Liver (tissue), 9 donors: ENCODE measurements around the gene SSBP2. TPM values are rescaled to one million over a fixed set of nuclear protein-coding genes. Genes with fewer than 3 reads are reported as not detected.

Experiments used
- DNase-seq: peaks from one replicate; pipeline ENCODE4 v3.0.0-alpha.2; 2017; ENCODE audit warnings: low spot score
- H3K27ac ChIP-seq, 2 donors: one replicate each; pipeline ENCODE4 v1.7.0; 2013; ENCODE audit warnings: inconsistent platforms in 2 of 2, low read length in 2 of 2, control low read depth in 1 of 2, low read depth in 1 of 2, mild to moderate bottlenecking in 1 of 2
- H3K27me3 ChIP-seq, 4 donors: one replicate each; pipeline versions ENCODE4 v1.6.1 to v1.7.0; 2013; ENCODE audit warnings: low read length in 3 of 4, inconsistent platforms in 1 of 4, mild to moderate bottlenecking in 1 of 4, moderate library complexity in 1 of 4; ENCODE audit not compliant: control insufficient read depth in 4 of 4, insufficient read depth in 4 of 4
- H3K36me3 ChIP-seq, 4 donors: one replicate each; pipeline versions ENCODE4 v1.6.1 to v1.7.0; 2013; ENCODE audit warnings: low read length in 3 of 4, mild to moderate bottlenecking in 3 of 4, low read depth in 1 of 4, moderate library complexity in 1 of 4; ENCODE audit not compliant: control insufficient read depth in 4 of 4, insufficient read depth in 3 of 4
- H3K4me1 ChIP-seq, 4 donors: one replicate each; pipeline versions ENCODE4 v1.6.1 to v1.7.0; 2013; ENCODE audit warnings: low read length in 3 of 4, mild to moderate bottlenecking in 3 of 4, moderate library complexity in 1 of 4; ENCODE audit not compliant: control insufficient read depth in 4 of 4, insufficient read depth in 4 of 4
- H3K4me3 ChIP-seq, 3 donors: one replicate each; pipeline versions ENCODE4 v1.6.1 to v1.7.0; 2013; ENCODE audit warnings: low read length in 3 of 3, control low read depth in 1 of 3, low read depth in 1 of 3, mild to moderate bottlenecking in 1 of 3
- H3K9ac ChIP-seq, 2 donors: one replicate each; pipeline ENCODE4 v1.7.0; 2013; ENCODE audit warnings: low read length in 2 of 2, mild to moderate bottlenecking in 2 of 2, moderate library complexity in 2 of 2, control low read depth in 1 of 2, low read depth in 1 of 2
- H3K9me3 ChIP-seq, 4 donors: one replicate each; pipeline versions ENCODE4 v1.6.1 to v1.7.0; 2013; ENCODE audit warnings: low read length in 3 of 4; ENCODE audit not compliant: control insufficient read depth in 4 of 4
- ATF3 ChIP-seq: IDR thresholded peaks from 2 replicates; pipeline ENCODE4 v1.6.1; 2016; ENCODE audit warnings: antibody characterized with exemption
- CTCF ChIP-seq: fragments of 150-350 bp; IDR thresholded peaks from 2 replicates; pipeline ENCODE4 v1.5.1; 2017; ENCODE audit warnings: improper control_type of control experiment, low read depth, low read length; ENCODE audit not compliant: missing input control
- EGR1 ChIP-seq, 2 donors: IDR thresholded peaks; 2 replicates each; pipeline ENCODE4 v1.6.1; 2016 to 2018; ENCODE audit warnings: antibody characterized with exemption in 2 of 2, low read depth in 2 of 2
- FOXA1 ChIP-seq: IDR thresholded peaks from 2 replicates; pipeline ENCODE4 v1.6.1; 2016; ENCODE audit warnings: antibody characterized with exemption
- FOXA2 ChIP-seq: IDR thresholded peaks from 2 replicates; pipeline ENCODE4 v1.6.1; 2016; ENCODE audit warnings: antibody characterized with exemption
- GABPA ChIP-seq, 2 donors: IDR thresholded peaks in 1 of 2; conservative IDR thresholded peaks in 1 of 2; 2 replicates each; pipeline ENCODE4 v1.6.1; 2016; ENCODE audit warnings: antibody characterized with exemption in 2 of 2, mild to moderate bottlenecking in 1 of 2, moderate library complexity in 1 of 2
- HNF4A ChIP-seq, 2 donors: conservative IDR thresholded peaks; 2 replicates each; pipeline ENCODE4 v1.6.1; 2016; ENCODE audit warnings: antibody characterized with exemption in 2 of 2, mild to moderate bottlenecking in 2 of 2
- HNF4G ChIP-seq: IDR thresholded peaks from 2 replicates; pipeline ENCODE4 v1.6.1; 2016; ENCODE audit warnings: antibody characterized with exemption
- JUND ChIP-seq, 2 donors: IDR thresholded peaks; 2 replicates each; pipeline ENCODE4 v1.6.1; 2016; ENCODE audit warnings: antibody characterized with exemption in 2 of 2
- MAX ChIP-seq: IDR thresholded peaks from 2 replicates; pipeline ENCODE4 v1.6.1; 2016; ENCODE audit warnings: antibody characterized with exemption
- NR2F2 ChIP-seq: IDR thresholded peaks from 2 replicates; pipeline ENCODE4 v1.6.1; 2016; ENCODE audit warnings: antibody characterized with exemption
- RAD21 ChIP-seq, 2 donors: IDR thresholded peaks; 2 replicates each; pipeline ENCODE4 v1.6.1; 2016; ENCODE audit warnings: antibody characterized with exemption in 2 of 2, mild to moderate bottlenecking in 2 of 2
- REST ChIP-seq: IDR thresholded peaks from 2 replicates; pipeline ENCODE4 v1.6.1; 2016; ENCODE audit warnings: antibody characterized with exemption, mild to moderate bottlenecking
- RXRA ChIP-seq, 2 donors: IDR thresholded peaks; 2 replicates each; pipeline ENCODE4 v1.6.1; 2017 to 2018; ENCODE audit warnings: antibody characterized with exemption in 2 of 2, mild to moderate bottlenecking in 1 of 2
- SP1 ChIP-seq: IDR thresholded peaks from 2 replicates; pipeline ENCODE4 v1.6.1; 2018; ENCODE audit warnings: antibody characterized with exemption, mild to moderate bottlenecking
- TAF1 ChIP-seq: conservative IDR thresholded peaks from 2 replicates; pipeline ENCODE4 v1.6.1; 2016; ENCODE audit warnings: antibody characterized with exemption, mild to moderate bottlenecking
- YY1 ChIP-seq: IDR thresholded peaks from 2 replicates; pipeline ENCODE4 v1.6.1; 2016; ENCODE audit warnings: antibody characterized with exemption, mild to moderate bottlenecking
- ZBTB33 ChIP-seq: IDR thresholded peaks from 2 replicates; pipeline ENCODE4 v1.6.1; 2016; ENCODE audit warnings: antibody characterized with exemption
- WGBS: extraction: QIAGEN DNeasy Blood & Tissue Kit; methylation state at CpG from one replicate; pipeline ENCODE4 v1.1.7; 2013; 5-methylcytosine and 5-hydroxymethylcytosine counted together
- polyA plus RNA-seq, 2 donors: library from polyadenylated mRNA; stranded (reverse) in 1 of 2; unstranded in 1 of 2; fragments of 200-250 nt in 1 of 2; fragments of >200 nt in 1 of 2; fragmentation: Nextera tagmentation in 1 of 2; extraction: Ambion mirVana in 1 of 2; gene quantifications; one replicate each; pipeline versions ENCODE4 v1.2.1 to v1.2.3, GENCODE V29; 2013 to 2015
- total RNA-seq, 2 donors: library from RNA; depleted of rRNA; stranded (reverse); fragments of >200 nt; gene quantifications; one replicate each; pipeline ENCODE4 v1.2.3, GENCODE V29; 2014
- donor health status: healthy.
- donor health status: healthy.
- donor health status: healthy.
- donor health status: healthy.
- donor health status: healthy.

The SSBP2 gene
- total and polyA plus RNA-seq, 4 donors = 2.2 to 10.1 (median 4.1) TPM

GRCh38 chr5:81776258-81776657, 25.4 kb upstream of the SSBP2 start (continued):
- TF ChIP-seq NR2F2 = no peak
- no peak for TF ChIP-seq YY1
- no peak for TF ChIP-seq RAD21 (IDR thresholded peaks at IDR 0.05)

- H3K9me3 ChIP-seq = no peaks in the 10 kb centered on the region
- H3K27ac ChIP-seq = no peak overlapping the region
- no peak overlapping the region for H3K4me3 ChIP-seq
- no peak for DNase-seq
- H3K36me3 ChIP-seq = no peaks in the 10 kb centered on the region
- H3K9ac ChIP-seq = no peak overlapping the region
- WGBS = 83% methylated on average over 2 of the region's 2 CpGs
- peaks cover 0 to 12% (median 3%) of the 10 kb centered on the region in 4 donors for H3K4me1 ChIP-seq
- no peaks in the 10 kb centered on the region for H3K27me3 ChIP-seq
- TF ChIP-seq YY1 (no peak), RAD21 (IDR thresholded peaks at IDR 0.05) (no peak), JUND (IDR thresholded peaks at IDR 0.05) (no peak), FOXA1 (no peak), HNF4A (conservative IDR thresholded peaks at IDR 0.05) (no peak), EGR1 (IDR thresholded peaks at IDR 0.05; ENCODE audit: low read depth in 2 of 2) (no peak)
Measured at GRCh38 chr5:81774374-81774773, 23.5 kb upstream of the SSBP2 start.

- TF ChIP-seq TAF1 = no peak
- TF ChIP-seq HNF4G = no peak
- 92% methylated on average over 7 of the region's 7 CpGs for WGBS
Measured at GRCh38 chr5:81773574-81773973, 22.7 kb upstream of the SSBP2 start.

GRCh38 chr5:81773161-81773560, 22.3 kb upstream of the SSBP2 start:
- WGBS = 97% methylated on average over 3 of the region's 3 CpGs
- Histone ChIP-seq H3K27ac (no peak overlapping the region), H3K4me1 (peaks cover 0 to under 1% (median 0%) of the 10 kb centered on the region in 4 donors), H3K4me3 (no peak overlapping the region), H3K9me3 (no peaks in the 10 kb centered on the region), H3K36me3 (no peaks in the 10 kb centered on the region), H3K9ac (no peak overlapping the region), H3K27me3 (no peaks in the 10 kb centered on the region)
- no peak for DNase-seq
- no peak for TF ChIP-seq RAD21 (IDR thresholded peaks at IDR 0.05)
- no peak for TF ChIP-seq ATF3
- TF ChIP-seq HNF4G = no peak
- no peak for TF ChIP-seq YY1
- no peak for TF ChIP-seq HNF4A (conservative IDR thresholded peaks at IDR 0.05)
- no peak for TF ChIP-seq CTCF
- TF ChIP-seq GABPA (IDR thresholded peaks at IDR 0.05 in 1 of 2, conservative IDR thresholded peaks at IDR 0.05 in 1 of 2) = no peak
- TF ChIP-seq EGR1 (IDR thresholded peaks at IDR 0.05; ENCODE audit: low read depth in 2 of 2) = no peak
- no peak for TF ChIP-seq MAX
- no peak for TF ChIP-seq ZBTB33
- TF ChIP-seq JUND (IDR thresholded peaks at IDR 0.05) = no peak
- TF ChIP-seq REST = no peak
- no peak for TF ChIP-seq RXRA (IDR thresholded peaks at IDR 0.05)
- TF ChIP-seq TAF1 = no peak
- no peak for TF ChIP-seq FOXA1
- no peak for TF ChIP-seq SP1
- no peak for TF ChIP-seq FOXA2
- no peak for TF ChIP-seq NR2F2

More at GRCh38 chr5:81773574-81773973, 22.7 kb upstream of the SSBP2 start:
- H3K36me3 ChIP-seq = no peaks in the 10 kb centered on the region
- H3K9me3 ChIP-seq = no peaks in the 10 kb centered on the region
- H3K4me3 ChIP-seq = no peak overlapping the region
- no peak for DNase-seq
- peaks cover 0 to 4% (median 0%) of the 10 kb centered on the region in 4 donors for H3K4me1 ChIP-seq
- H3K27me3 ChIP-seq = no peaks in the 10 kb centered on the region
- H3K27ac ChIP-seq = no peak overlapping the region
- no peak overlapping the region for H3K9ac ChIP-seq
